Karpas-422 (cell line): Measurements from ENCODE around the gene MUC16. TPM values are rescaled to one million over a fixed set of nuclear protein-coding genes. Genes with fewer than 3 reads are reported as not detected.
"Not testable (repeated sequence)": the region's sequence is repeated elsewhere in the genome, so short reads cannot be mapped to it uniquely, and the experiment has no call there.

ENCODE experiments used
- DNase-seq: peaks from one replicate; pipeline ENCODE4 v3.0.0-alpha.2; 2015
- H2AFZ ChIP-seq: fragments of 200-600 bp; sonication (generic); 2 replicates; pipeline ENCODE4 v1.6.1; 2014; ENCODE audit warnings: antibody characterized with exemption, low read length, mixed read lengths
- H3K27ac ChIP-seq: fragments of 200-600 bp; sonication (generic); 2 replicates; pipeline ENCODE4 v1.5.1; 2014; ENCODE audit warnings: mild to moderate bottlenecking, low read length, moderate library complexity
- H3K27me3 ChIP-seq: fragments of 200-600 bp; sonication (generic); 2 replicates; pipeline ENCODE4 v1.6.1; 2014; ENCODE audit warnings: low read length, mixed read lengths
- H3K36me3 ChIP-seq: fragments of 200-600 bp; sonication (generic); 2 replicates; pipeline ENCODE4 v1.6.1; 2014; ENCODE audit warnings: low read length, mixed read lengths; ENCODE audit not compliant: insufficient read depth
- H3K4me1 ChIP-seq: fragments of 200-600 bp; sonication (generic); 2 replicates; pipeline ENCODE4 v1.6.1; 2014; ENCODE audit warnings: mild to moderate bottlenecking, low read length, mixed read lengths
- H3K4me2 ChIP-seq: fragments of 200-600 bp; sonication (generic); 2 replicates; pipeline ENCODE4 v1.6.1; 2014; ENCODE audit warnings: low read length, low read depth, mild to moderate bottlenecking; ENCODE audit not compliant: poor library complexity, severe bottlenecking
- H3K4me3 ChIP-seq: fragments of 200-600 bp; sonication (generic); 2 replicates; pipeline ENCODE4 v1.5.1; 2014; ENCODE audit warnings: mild to moderate bottlenecking, antibody characterized with exemption, low read length, mixed read lengths
- H3K79me2 ChIP-seq: fragments of 200-600 bp; sonication (generic); 2 replicates; pipeline ENCODE4 v1.6.1; 2014; ENCODE audit warnings: mild to moderate bottlenecking, low read length, mixed read lengths
- H3K9ac ChIP-seq: fragments of 200-600 bp; sonication (generic); 2 replicates; pipeline ENCODE4 v1.6.0; 2014; ENCODE audit warnings: low read length
- H3K9me2 ChIP-seq: fragments of 200-600 bp; sonication (generic), shearing (Covaris generic); replicated peaks from 2 replicates; pipeline ENCODE4 v1.6.0; 2014; ENCODE audit warnings: mild to moderate bottlenecking, low read length, moderate library complexity; ENCODE audit not compliant: insufficient read depth
- H3K9me3 ChIP-seq: fragments of 300-700, 200-600 bp; sonication (generic); 2 replicates; pipeline ENCODE4 v1.6.1; 2014; ENCODE audit warnings: low read length, mixed read lengths
- H4K20me1 ChIP-seq: fragments of 200-600 bp; sonication (generic); 2 replicates; pipeline ENCODE4 v1.6.1; 2014; ENCODE audit warnings: mild to moderate bottlenecking, antibody characterized with exemption, low read length, low read depth; ENCODE audit not compliant: insufficient read depth
- total RNA-seq: library from RNA; depleted of rRNA; stranded (reverse); fragments of >200 nt; shearing (Covaris generic); gene quantifications from 2 replicates; pipeline ENCODE4 v1.2.3, GENCODE V29; 2014; ENCODE audit warnings: low replicate concordance; rRNA removed

MUC16 gene
- not detected in 2 replicates for total RNA-seq

DNA sequence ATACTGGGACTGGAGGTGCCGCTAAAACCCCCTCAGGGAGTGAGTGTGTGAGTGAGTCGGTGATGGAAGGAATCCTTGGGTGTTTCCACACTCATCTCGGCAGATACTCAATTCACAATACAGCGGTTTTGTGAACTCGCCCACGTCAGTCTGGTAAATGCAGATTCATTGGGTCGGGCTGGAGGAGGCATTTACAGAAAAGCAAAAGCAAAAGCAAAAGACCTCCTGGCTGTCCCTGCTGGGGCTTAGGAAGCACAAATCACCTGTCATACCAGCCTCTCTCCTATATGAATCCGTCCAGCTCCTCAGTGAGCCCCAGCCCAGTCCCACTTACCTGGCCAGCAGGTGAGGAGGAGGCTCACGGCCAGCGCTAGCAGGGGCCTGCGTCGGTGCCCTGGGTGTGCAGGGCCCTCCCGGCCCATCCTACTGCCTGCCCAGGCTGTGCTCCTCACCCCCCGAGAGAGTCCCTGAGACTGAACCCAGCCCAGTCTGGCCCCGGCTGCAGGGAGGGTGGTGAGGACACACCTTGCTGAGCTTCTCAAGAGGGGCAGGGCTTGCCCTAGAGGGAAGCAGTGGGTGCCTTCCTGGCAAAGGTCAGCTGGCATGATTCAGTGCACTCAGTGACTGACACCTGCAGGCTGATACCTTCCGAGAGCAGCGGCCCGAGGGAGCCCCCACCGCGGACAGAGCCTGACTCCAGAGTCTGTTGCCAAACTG is at the start of gene MUC16:
TSS of gene MUC16 (minus strand) at position 475 of the 717 bp plus-strand sequence.
- H3K9me3 ChIP-seq, result no peaks in the 10 kb centered on the region
- no peaks in the 10 kb centered on the region for H3K4me1 ChIP-seq
- H3K9ac ChIP-seq, result no peak within 1 kb of the TSS
- no peak within 1 kb of the TSS for H3K4me2 ChIP-seq
- H2AFZ ChIP-seq, result no peak within 1 kb of the TSS
- no peak for DNase-seq
- no peaks in the 10 kb centered on the region for H3K79me2 ChIP-seq
- H3K27me3 ChIP-seq, result no peaks in the 10 kb centered on the region
- H4K20me1 ChIP-seq, result no peaks in the 10 kb centered on the region
- H3K27ac ChIP-seq, result no peak within 1 kb of the TSS
- no peaks in the 10 kb centered on the region for H3K36me3 ChIP-seq
- H3K4me3 ChIP-seq, result no peak within 1 kb of the TSS
- no peaks in the 10 kb centered on the region for H3K9me2 ChIP-seq

GRCh38 chr19:9058905-9059667 is 48.9 kb upstream of the MUC16 start:
- no peak overlapping the region for H3K4me2 ChIP-seq
- H4K20me1 ChIP-seq, result no peaks in the 10 kb centered on the region
- no peaks in the 10 kb centered on the region for H3K4me1 ChIP-seq
- no peaks in the 10 kb centered on the region for H3K27me3 ChIP-seq
- H3K9me3 ChIP-seq, result no peaks in the 10 kb centered on the region
- no peaks in the 10 kb centered on the region for H3K9me2 ChIP-seq
- no peak overlapping the region for H2AFZ ChIP-seq
- no peaks in the 10 kb centered on the region for H3K36me3 ChIP-seq
- H3K4me3 ChIP-seq, result no peak overlapping the region
- no peak for DNase-seq
- no peaks in the 10 kb centered on the region for H3K79me2 ChIP-seq
- no peak overlapping the region for H3K9ac ChIP-seq
- H3K27ac ChIP-seq, result no peak overlapping the region

- no peaks in the 10 kb centered on the region for H3K9me3 ChIP-seq
- no peaks in the 10 kb centered on the region for H3K27me3 ChIP-seq
- no peaks in the 10 kb centered on the region for H3K36me3 ChIP-seq
- DNase-seq, result no peak
- no peaks in the 10 kb centered on the region for H3K79me2 ChIP-seq
- H3K9ac ChIP-seq, result no peak overlapping the region
- H3K9me2 ChIP-seq, result no peaks in the 10 kb centered on the region
- H3K4me2 ChIP-seq, result no peak overlapping the region
- no peak overlapping the region for H2AFZ ChIP-seq
- H3K4me1 ChIP-seq, result no peaks in the 10 kb centered on the region
- H3K27ac ChIP-seq, result no peak overlapping the region
- no peak overlapping the region for H3K4me3 ChIP-seq
- H4K20me1 ChIP-seq, result no peaks in the 10 kb centered on the region
Observed at GRCh38 chr19:9057505-9058258, 47.5 kb upstream of the MUC16 start.

DNA sequence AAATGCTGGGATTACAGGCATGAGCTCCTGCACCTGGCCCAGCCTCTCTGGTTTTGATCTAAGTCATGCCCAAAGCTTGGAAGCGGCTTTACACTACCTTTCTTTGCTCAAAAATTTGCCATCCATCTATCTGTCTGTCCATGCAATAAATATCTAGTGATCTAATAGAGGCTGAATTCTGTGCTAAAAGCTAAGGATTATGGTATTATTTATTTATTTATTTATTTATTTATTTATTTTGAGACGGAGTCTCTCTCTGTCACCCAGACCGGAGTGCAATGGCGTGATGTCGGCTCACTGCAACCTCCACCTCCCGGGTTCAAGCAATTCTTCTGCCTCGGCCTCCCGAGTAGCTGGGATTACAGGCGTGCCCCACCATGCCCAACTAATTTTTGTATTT is 45.9 kb upstream of the MUC16 start:
- not testable (repeated sequence) for H3K4me1 ChIP-seq, H3K9me3 ChIP-seq, H4K20me1 ChIP-seq, H3K36me3 ChIP-seq, DNase-seq, H3K4me3 ChIP-seq, H3K79me2 ChIP-seq, H3K4me2 ChIP-seq, H3K9ac ChIP-seq, H3K27me3 ChIP-seq, H2AFZ ChIP-seq, H3K9me2 ChIP-seq, H3K27ac ChIP-seq

GRCh38 chr19:9054765-9055164 is 44.6 kb upstream of the MUC16 start:
- no peaks in the 10 kb centered on the region for H3K9me2 ChIP-seq
- no peak overlapping the region for H3K27ac ChIP-seq
- H3K4me1 ChIP-seq, result no peaks in the 10 kb centered on the region
- H4K20me1 ChIP-seq, result no peaks in the 10 kb centered on the region
- no peaks in the 10 kb centered on the region for H3K27me3 ChIP-seq
- H3K4me2 ChIP-seq, result no peak overlapping the region
- no peaks in the 10 kb centered on the region for H3K9me3 ChIP-seq
- no peak overlapping the region for H2AFZ ChIP-seq
- DNase-seq, result no peak
- H3K4me3 ChIP-seq, result no peak overlapping the region
- no peak overlapping the region for H3K9ac ChIP-seq
- no peaks in the 10 kb centered on the region for H3K36me3 ChIP-seq
- H3K79me2 ChIP-seq, result no peaks in the 10 kb centered on the region

DNA sequence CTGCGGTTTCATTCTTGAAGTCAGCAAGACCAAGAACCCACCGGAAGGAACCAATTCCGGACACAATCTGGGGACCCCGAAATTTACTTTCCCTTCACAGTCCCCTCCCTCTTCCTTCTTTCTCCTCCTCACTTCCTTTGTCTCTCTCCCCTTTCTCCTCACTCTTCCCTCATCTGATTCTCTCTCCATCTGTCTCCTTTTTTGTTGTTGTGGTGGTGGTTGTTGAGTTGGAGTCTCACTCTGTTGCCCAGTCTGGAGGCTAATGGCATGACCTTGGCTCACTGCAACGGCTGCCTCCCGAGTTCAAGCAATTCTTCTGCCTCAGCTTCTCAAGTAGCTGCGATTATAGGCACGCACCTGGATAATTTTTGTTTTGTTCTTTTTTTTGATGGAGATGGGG is 44.0 kb upstream of the MUC16 start:
- no peaks in the 10 kb centered on the region for H3K4me1 ChIP-seq
- no peak for DNase-seq
- H3K9ac ChIP-seq, result no peak overlapping the region
- no peaks in the 10 kb centered on the region for H3K79me2 ChIP-seq
- no peaks in the 10 kb centered on the region for H3K9me2 ChIP-seq
- no peaks in the 10 kb centered on the region for H4K20me1 ChIP-seq
- H3K27ac ChIP-seq, result no peak overlapping the region
- no peak overlapping the region for H3K4me2 ChIP-seq
- no peak overlapping the region for H2AFZ ChIP-seq
- H3K9me3 ChIP-seq, result no peaks in the 10 kb centered on the region
- H3K36me3 ChIP-seq, result no peaks in the 10 kb centered on the region
- no peak overlapping the region for H3K4me3 ChIP-seq
- no peaks in the 10 kb centered on the region for H3K27me3 ChIP-seq

DNA sequence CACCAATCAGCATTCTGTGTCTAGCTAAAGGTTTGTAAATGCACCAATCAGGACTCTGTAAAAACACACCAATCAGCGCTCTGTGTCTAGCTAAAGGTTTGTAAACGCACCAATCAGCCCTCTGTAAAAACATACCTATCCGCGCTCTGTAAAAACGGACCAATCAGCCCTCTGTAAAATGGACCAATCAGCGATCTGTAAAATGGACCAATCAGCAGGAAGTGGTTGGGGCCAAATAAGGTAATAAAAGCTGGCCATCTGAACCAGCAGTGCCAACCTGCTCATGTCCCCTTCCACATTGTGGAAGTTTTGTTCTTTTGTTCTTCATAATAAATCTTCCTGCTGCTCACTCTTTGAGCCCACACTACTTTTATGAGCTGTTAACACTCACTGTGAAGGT is 43.5 kb upstream of the MUC16 start:
- H3K9me2 ChIP-seq, H3K79me2 ChIP-seq, DNase-seq, H3K27me3 ChIP-seq, H3K4me3 ChIP-seq, H3K9ac ChIP-seq, H4K20me1 ChIP-seq, H3K27ac ChIP-seq, H3K9me3 ChIP-seq, H3K4me1 ChIP-seq, H3K36me3 ChIP-seq, H3K4me2 ChIP-seq, H2AFZ ChIP-seq: not testable (repeated sequence)

DNA sequence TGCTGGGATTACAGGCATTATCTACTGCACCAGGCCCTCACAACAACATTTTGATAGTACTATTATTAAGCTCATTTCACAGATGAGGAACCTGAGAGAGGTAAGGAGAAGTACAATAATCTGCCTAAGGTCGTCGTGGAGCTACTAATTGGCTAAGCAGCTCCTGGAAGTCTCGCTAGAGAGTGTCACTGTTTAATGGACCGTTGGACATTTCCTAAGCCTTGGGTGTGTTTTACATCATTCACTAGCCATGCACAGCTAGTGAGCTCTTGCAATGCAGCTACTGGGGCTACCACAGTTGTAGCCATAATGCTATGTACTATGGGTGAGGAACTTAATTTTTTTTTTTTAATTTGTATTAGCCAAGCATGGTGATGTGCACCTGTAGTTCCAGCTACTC is 42.7 kb upstream of the MUC16 start:
- Histone ChIP-seq H3K27me3 (no peaks in the 10 kb centered on the region), H3K9me2 (no peaks in the 10 kb centered on the region), H3K9me3 (no peaks in the 10 kb centered on the region), H3K36me3 (no peaks in the 10 kb centered on the region), H3K4me3 (no peak overlapping the region), H3K4me2 (no peak overlapping the region), H4K20me1 (no peaks in the 10 kb centered on the region), H2AFZ (no peak overlapping the region), H3K79me2 (no peaks in the 10 kb centered on the region), H3K9ac (no peak overlapping the region), H3K27ac (no peak overlapping the region), H3K4me1 (no peaks in the 10 kb centered on the region)
- DNase-seq, result no peak
